ENCODE data around the gene C16orf86. TPM values are rescaled to one million over a fixed set of nuclear protein-coding genes. Genes with fewer than 3 reads are reported as not detected.

Gene C16orf86
- total and polyA plus RNA-seq, 7 experiments from 2014 or later: 3.5 to 6.4 (median 4.7) TPM

GRCh38 chr16:67713647-67714273 is 47.1 kb downstream of the C16orf86 start:
- no peaks in the 10 kb centered on the region for H3K36me3 ChIP-seq (ENCODE audit: control insufficient read depth in 2 of 3, insufficient read depth in 3 of 3, low read length in 3 of 3)
- POLR2A ChIA-PET: no interaction called here
- H3K9me3 ChIP-seq (ENCODE audit: control insufficient read depth in 2 of 3, low read length in 3 of 3): no peaks in the 10 kb centered on the region
- Mint-ChIP-seq H3K4me3 (no peak overlapping the region), H3K27me3 (no peaks in the 10 kb centered on the region), H3K9me3 (peaks cover 0 to 2% (median 0%) of the 10 kb centered on the region in 11 donors), H3K4me1 (peaks cover 23 to 45% (median 31%) of the 10 kb centered on the region in 7 donors), H3K36me3 (peaks cover 0 to 13% (median 4%) of the 10 kb centered on the region in 5 donors), H3K27ac (no peak overlapping the region)
- CTCF ChIA-PET: interaction anchor here (0.7 to 1.7 kb wide), 2 partner anchors 68 to 151 kb away, joined by 3 read pairs; partner anchors contain the start of gene CTCF
- no peak overlapping the region for H3K27ac ChIP-seq (ENCODE audit: low read depth, low read length)
- DNase-seq (no peak), ATAC-seq (no peak)
- no peak overlapping the region for H3K4me3 ChIP-seq (ENCODE audit: low read length)
- intact Hi-C loops (cut with micrococcal nuclease): no loop called here
- H3K4me1 ChIP-seq (ENCODE audit: control insufficient read depth in 2 of 2, insufficient read depth in 2 of 2, low read length in 2 of 2): peaks cover 8% of the 10 kb centered on the region in 2 donors
- no peaks in the 10 kb centered on the region for H3K27me3 ChIP-seq (ENCODE audit: control insufficient read depth in 2 of 2, insufficient read depth in 2 of 2, low read length in 2 of 2)

GRCh38 chr16:67714522-67714921 is 47.9 kb downstream of the C16orf86 start:
- no peaks in the 10 kb centered on the region for H3K9me3 ChIP-seq (ENCODE audit: control insufficient read depth in 2 of 3, low read length in 3 of 3)
- ATAC-seq (no peak), DNase-seq (no peak)
- ChIA-PET CTCF (interaction anchor here (0.6 to 1.7 kb wide), 2 partner anchors 152 to 1571 kb away, joined by 3 to 8 read pairs; partner anchors contain the start of gene CTCF), POLR2A (no interaction called here)
- Mint-ChIP-seq H3K4me1 (peaks cover 26 to 52% (median 32%) of the 10 kb centered on the region in 7 donors), H3K27ac (no peak overlapping the region), H3K36me3 (peaks cover 0 to 13% (median 4%) of the 10 kb centered on the region in 5 donors), H3K27me3 (no peaks in the 10 kb centered on the region), H3K4me3 (no peak overlapping the region), H3K9me3 (peaks cover 0 to 2% (median 0%) of the 10 kb centered on the region in 11 donors)
- intact Hi-C loops (cut with micrococcal nuclease): no loop called here
- H3K4me1 ChIP-seq (ENCODE audit: control insufficient read depth in 2 of 2, insufficient read depth in 2 of 2, low read length in 2 of 2): peaks cover 8 to 10% of the 10 kb centered on the region in 2 donors
- no peak overlapping the region for H3K4me3 ChIP-seq (ENCODE audit: low read length)
- H3K27ac ChIP-seq (ENCODE audit: low read depth, low read length): no peak overlapping the region
- H3K27me3 ChIP-seq (ENCODE audit: control insufficient read depth in 2 of 2, insufficient read depth in 2 of 2, low read length in 2 of 2): no peaks in the 10 kb centered on the region
- no peaks in the 10 kb centered on the region for H3K36me3 ChIP-seq (ENCODE audit: control insufficient read depth in 2 of 3, insufficient read depth in 3 of 3, low read length in 3 of 3)

- Histone ChIP-seq H3K4me1 (ENCODE audit: control insufficient read depth in 2 of 2, insufficient read depth in 2 of 2, low read length in 2 of 2) (peaks cover 15 to 16% of the 10 kb centered on the region in 2 donors), H3K36me3 (ENCODE audit: control insufficient read depth in 2 of 3, insufficient read depth in 3 of 3, low read length in 3 of 3) (no peaks in the 10 kb centered on the region), H3K9me3 (ENCODE audit: control insufficient read depth in 2 of 3, low read length in 3 of 3) (no peaks in the 10 kb centered on the region), H3K4me3 (ENCODE audit: low read length) (no peak overlapping the region), H3K27ac (ENCODE audit: low read depth, low read length) (no peak overlapping the region), H3K27me3 (ENCODE audit: control insufficient read depth in 2 of 2, insufficient read depth in 2 of 2, low read length in 2 of 2) (no peaks in the 10 kb centered on the region)
- Mint-ChIP-seq H3K36me3 (peaks cover 0 to 12% (median 3%) of the 10 kb centered on the region in 5 donors), H3K9me3 (peaks cover 0 to 2% (median 0%) of the 10 kb centered on the region in 11 donors), H3K27ac (peak overlapping the region in 1 of 9 donors; percentile 34), H3K27me3 (no peaks in the 10 kb centered on the region), H3K4me3 (peak overlapping the region in 3 of 10 donors; percentile 12 to 39 (median 30)), H3K4me1 (peaks cover 24 to 62% (median 48%) of the 10 kb centered on the region in 7 donors)
- intact Hi-C loops (cut with micrococcal nuclease): loop anchor here in 1 of 2 donors (5.0 kb wide), 1 partner anchor 194 kb away; no protein-coding TSS in a partner anchor
- ChIA-PET CTCF (no interaction called here), POLR2A (interaction anchor here (0.6 to 2.4 kb wide), 2 partner anchors 47 to 95 kb away, joined by 3 to 5 read pairs; no protein-coding TSS in a partner anchor)
- DNase-seq (no peak), ATAC-seq (no peak)
Observed at GRCh38 chr16:67716097-67716496, 49.5 kb downstream of the C16orf86 start.

Other genes with a start within 250 kb of the C16orf86 start
- gene HSD11B2, start 235.7 kb upstream of the C16orf86 start, total RNA-seq: under 1 TPM in 1 of 5 experiments, not detected in 4; 0.17 TPM
- gene HSD11B2, start 235.7 kb upstream of the C16orf86 start, polyA plus RNA-seq: not detected
- gene ATP6V0D1, start 185.7 kb upstream of the C16orf86 start, total RNA-seq: 100 to 1,000 TPM in 1 of 5 experiments, 10 to 100 TPM in 4; 35.8 to 104 (median 54.7) TPM
- 100 to 1,000 TPM in 1 of 2 donors, 10 to 100 TPM in 1; 61.5 to 102 TPM for gene ATP6V0D1, start 185.7 kb upstream of the C16orf86 start, polyA plus RNA-seq
- not detected for gene AGRP, start 183.3 kb upstream of the C16orf86 start, total RNA-seq
- not detected for gene AGRP, start 183.3 kb upstream of the C16orf86 start, polyA plus RNA-seq
- 100 to 1,000 TPM in 1 of 5 experiments, 10 to 100 TPM in 4; 39.7 to 103 (median 48.9) TPM for gene RIPOR1, start 138.0 kb upstream of the C16orf86 start, total RNA-seq
- 1 to 10 TPM; 2.5 to 5.0 TPM for gene RIPOR1, start 138.0 kb upstream of the C16orf86 start, polyA plus RNA-seq
- 10 to 100 TPM; 51.4 to 78.6 (median 67.3) TPM for gene CTCF, start 104.3 kb upstream of the C16orf86 start, total RNA-seq
- 10 to 100 TPM; 49.8 to 59.8 TPM for gene CTCF, start 104.3 kb upstream of the C16orf86 start, polyA plus RNA-seq
- gene CARMIL2, start 21.7 kb upstream of the C16orf86 start, total RNA-seq: 100 to 1,000 TPM; 140 to 245 (median 215) TPM
- gene CARMIL2, start 21.7 kb upstream of the C16orf86 start, polyA plus RNA-seq: 10 to 100 TPM; 12.7 to 28.7 TPM
- gene ACD, start 6.6 kb upstream of the C16orf86 start, total RNA-seq: 10 to 100 TPM; 29.3 to 44.1 (median 34.4) TPM
- 10 to 100 TPM; 25.4 to 33.2 TPM for gene ACD, start 6.6 kb upstream of the C16orf86 start, polyA plus RNA-seq
- gene PARD6A, start 5.9 kb upstream of the C16orf86 start, total RNA-seq: 10 to 100 TPM in 1 of 5 experiments, 1 to 10 TPM in 4; 4.5 to 11.2 (median 4.7) TPM
- 10 to 100 TPM in 1 of 2 donors, 1 to 10 TPM in 1; 9.3 to 15.1 TPM for gene PARD6A, start 5.9 kb upstream of the C16orf86 start, polyA plus RNA-seq
- gene ENKD1, start 64 bp upstream of the C16orf86 start, total RNA-seq: 1 to 10 TPM; 4.9 to 8.3 (median 7.8) TPM
- 1 to 10 TPM; 1.1 to 2.5 TPM for gene ENKD1, start 64 bp upstream of the C16orf86 start, polyA plus RNA-seq
- gene GFOD2, start 52.5 kb downstream of the C16orf86 start, total RNA-seq: 10 to 100 TPM in 3 of 5 experiments, 1 to 10 TPM in 2; 6.3 to 13.4 (median 11.4) TPM
- 10 to 100 TPM in 1 of 2 donors, 1 to 10 TPM in 1; 4.6 to 14.6 TPM for gene GFOD2, start 52.5 kb downstream of the C16orf86 start, polyA plus RNA-seq
- 10 to 100 TPM; 22.3 to 26.6 (median 24.7) TPM for gene RANBP10, start 139.7 kb downstream of the C16orf86 start, total RNA-seq
- gene RANBP10, start 139.7 kb downstream of the C16orf86 start, polyA plus RNA-seq: 10 to 100 TPM in 1 of 2 donors, 1 to 10 TPM in 1; 9.3 to 13.5 TPM
- gene TSNAXIP1, start 140.1 kb downstream of the C16orf86 start, total RNA-seq: 1 to 10 TPM in 1 of 5 experiments, under 1 TPM in 4; 0.24 to 1.1 (median 0.54) TPM
- gene TSNAXIP1, start 140.1 kb downstream of the C16orf86 start, polyA plus RNA-seq: not detected
- gene THAP11, start 175.5 kb downstream of the C16orf86 start, total RNA-seq: 10 to 100 TPM; 29.0 to 62.7 (median 44.6) TPM
- 100 to 1,000 TPM; 134 to 204 TPM for gene THAP11, start 175.5 kb downstream of the C16orf86 start, polyA plus RNA-seq
- 100 to 1,000 TPM in 1 of 5 experiments, 10 to 100 TPM in 4; 34.7 to 125 (median 40.4) TPM for gene NUTF2, start 180.1 kb downstream of the C16orf86 start, total RNA-seq
- gene NUTF2, start 180.1 kb downstream of the C16orf86 start, polyA plus RNA-seq: 100 to 1,000 TPM in 1 of 2 donors, 10 to 100 TPM in 1; 98.0 to 118 TPM
- 100 to 1,000 TPM in 3 of 5 experiments, 10 to 100 TPM in 2; 56.7 to 128 (median 100) TPM for gene CENPT, start 180.9 kb downstream of the C16orf86 start, total RNA-seq
- gene CENPT, start 180.9 kb downstream of the C16orf86 start, polyA plus RNA-seq: 10 to 100 TPM; 11.8 to 22.7 TPM
- 100 to 1,000 TPM; 103 to 166 (median 122) TPM for gene EDC4, start 206.2 kb downstream of the C16orf86 start, total RNA-seq
- gene EDC4, start 206.2 kb downstream of the C16orf86 start, polyA plus RNA-seq: 10 to 100 TPM; 34.8 to 52.4 TPM
- gene NRN1L, start 218.1 kb downstream of the C16orf86 start, total RNA-seq: 1 to 10 TPM; 1.1 to 6.4 (median 3.2) TPM
- gene NRN1L, start 218.1 kb downstream of the C16orf86 start, polyA plus RNA-seq: not detected
- gene PSKH1, start 226.4 kb downstream of the C16orf86 start, total RNA-seq: 10 to 100 TPM; 18.0 to 28.5 (median 23.3) TPM
- 10 to 100 TPM; 20.7 to 34.0 TPM for gene PSKH1, start 226.4 kb downstream of the C16orf86 start, polyA plus RNA-seq